GM21367 (cell line): ENCODE measurements around the gene ARHGEF6.
"Not testable (repeated sequence)": the region's sequence is repeated elsewhere in the genome, so short reads cannot be mapped to it uniquely, and the experiment has no call there.

ENCODE experiments used
- ATAC-seq: cut with Tn5 transposase; IDR thresholded peaks from one replicate; pipeline ENCODE4 v1.9.1; 2021; ENCODE audit not compliant: unreplicated experiment

Gene ARHGEF6

DNA sequence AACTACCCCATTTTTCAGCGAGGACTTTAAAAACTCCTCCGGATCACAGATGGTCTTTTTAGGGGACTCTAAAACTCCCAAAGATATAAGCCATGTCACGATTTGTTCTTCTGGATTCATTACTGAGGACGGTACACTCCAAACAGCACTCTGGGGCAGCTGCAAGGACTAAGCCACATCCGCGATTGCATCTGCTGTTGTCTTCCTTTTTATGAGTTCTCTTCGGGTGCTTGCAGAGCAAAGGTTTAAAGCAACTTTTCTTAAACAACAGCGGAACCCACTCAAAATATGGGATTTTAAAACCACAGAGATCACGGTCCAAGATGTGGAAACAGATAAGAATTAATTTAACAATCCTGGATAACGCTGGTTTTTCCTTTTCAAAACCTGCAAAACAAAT lies at the start of gene ARHGEF6:
Gene ARHGEF6, minus strand, starts transcription at position 170 of the 400 bp plus-strand sequence. Its CDS starts 50 bp downstream, at position 120.
- no peak for ATAC-seq

DNA sequence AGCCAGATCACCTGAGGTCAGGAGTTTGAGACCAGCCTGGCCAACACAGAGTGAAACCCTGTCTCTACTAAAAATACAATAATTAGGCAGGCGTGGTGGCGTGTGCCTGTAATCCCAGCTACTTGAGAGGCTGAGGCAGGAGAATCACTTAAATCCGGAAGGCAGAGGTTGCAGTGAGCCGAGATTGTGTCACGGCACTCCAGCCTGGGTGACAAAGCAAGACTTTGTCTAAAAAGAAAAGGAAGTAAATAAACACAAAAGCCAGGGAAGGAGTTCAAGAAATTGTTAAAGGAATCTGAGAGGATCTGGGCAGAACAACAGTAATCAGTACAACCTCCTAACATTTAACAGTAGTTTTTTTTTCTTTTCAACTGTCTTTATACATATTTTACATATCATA lies 48.7 kb upstream of the ARHGEF6 start:
- ATAC-seq: no peak

GRCh38 chrX:136828830-136829229 lies 48.1 kb upstream of the ARHGEF6 start:
- no peak for ATAC-seq

DNA sequence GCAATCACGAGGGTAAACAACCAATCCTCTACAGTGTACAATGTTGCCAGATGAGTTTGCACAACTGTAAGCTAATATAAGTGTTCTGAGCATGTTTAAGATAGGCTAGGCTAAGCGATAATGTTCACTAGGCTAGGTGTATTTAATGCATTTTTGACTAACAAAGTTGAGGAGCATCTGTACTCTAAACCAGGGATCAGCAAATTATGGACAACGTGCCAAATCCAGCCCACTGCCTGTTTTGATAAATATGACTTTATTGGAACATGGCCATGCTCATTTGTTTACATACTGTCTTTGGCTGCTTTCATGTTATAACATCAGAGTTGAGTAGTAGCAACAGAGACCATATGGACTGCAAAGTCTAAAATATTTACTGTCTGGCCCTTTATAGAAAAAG lies 46.3 kb upstream of the ARHGEF6 start:
- ATAC-seq: no peak

GRCh38 chrX:136825771-136826170 lies 45.0 kb upstream of the ARHGEF6 start:
- no peak for ATAC-seq

DNA sequence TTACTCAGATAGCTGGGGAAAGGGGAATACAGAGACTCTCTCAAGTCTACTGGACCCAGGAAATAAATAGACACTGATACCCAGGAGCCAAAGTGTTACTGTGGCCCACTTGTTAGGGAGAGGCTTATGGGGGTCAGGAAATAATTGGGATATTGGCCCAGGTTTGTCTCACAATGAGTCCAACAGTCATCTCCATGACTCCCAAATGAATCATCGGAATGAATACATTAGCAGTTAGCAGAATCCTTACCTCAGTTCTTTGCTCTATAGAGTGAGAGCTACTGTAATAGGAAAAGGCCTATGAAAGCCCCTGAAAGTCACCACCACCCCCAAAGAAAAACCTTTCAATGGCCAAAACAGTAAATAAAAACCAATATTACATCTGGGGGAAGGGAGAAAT lies 42.4 kb upstream of the ARHGEF6 start:
- ATAC-seq: no peak

- ATAC-seq: no peak
These were observed 41.8 kb upstream of the ARHGEF6 start for GRCh38 chrX:136822337-136823095.

GRCh38 chrX:136819756-136820155 lies 39.0 kb upstream of the ARHGEF6 start:
- ATAC-seq: not testable (repeated sequence)

GRCh38 chrX:136819031-136819703 lies 38.4 kb upstream of the ARHGEF6 start:
- ATAC-seq: no peak

DNA sequence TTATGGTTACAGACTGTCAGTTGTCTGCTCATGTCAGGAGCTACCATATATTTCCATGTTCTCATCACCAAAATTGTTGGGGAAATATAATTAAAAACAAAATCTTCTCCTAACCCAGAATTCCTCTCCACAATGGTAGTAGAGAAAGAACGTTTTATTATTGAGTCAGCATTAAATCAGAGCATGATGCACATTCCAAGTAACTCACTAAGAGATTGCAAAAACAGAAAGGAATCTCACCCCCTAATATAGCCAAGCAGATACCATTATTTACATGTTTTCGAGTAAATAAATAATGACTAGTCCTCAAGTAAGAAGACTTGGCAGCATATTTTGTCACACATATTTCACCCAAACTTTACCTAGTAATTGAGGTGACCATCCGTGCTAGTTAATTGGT lies 36.2 kb upstream of the ARHGEF6 start:
- ATAC-seq: no peak

DNA sequence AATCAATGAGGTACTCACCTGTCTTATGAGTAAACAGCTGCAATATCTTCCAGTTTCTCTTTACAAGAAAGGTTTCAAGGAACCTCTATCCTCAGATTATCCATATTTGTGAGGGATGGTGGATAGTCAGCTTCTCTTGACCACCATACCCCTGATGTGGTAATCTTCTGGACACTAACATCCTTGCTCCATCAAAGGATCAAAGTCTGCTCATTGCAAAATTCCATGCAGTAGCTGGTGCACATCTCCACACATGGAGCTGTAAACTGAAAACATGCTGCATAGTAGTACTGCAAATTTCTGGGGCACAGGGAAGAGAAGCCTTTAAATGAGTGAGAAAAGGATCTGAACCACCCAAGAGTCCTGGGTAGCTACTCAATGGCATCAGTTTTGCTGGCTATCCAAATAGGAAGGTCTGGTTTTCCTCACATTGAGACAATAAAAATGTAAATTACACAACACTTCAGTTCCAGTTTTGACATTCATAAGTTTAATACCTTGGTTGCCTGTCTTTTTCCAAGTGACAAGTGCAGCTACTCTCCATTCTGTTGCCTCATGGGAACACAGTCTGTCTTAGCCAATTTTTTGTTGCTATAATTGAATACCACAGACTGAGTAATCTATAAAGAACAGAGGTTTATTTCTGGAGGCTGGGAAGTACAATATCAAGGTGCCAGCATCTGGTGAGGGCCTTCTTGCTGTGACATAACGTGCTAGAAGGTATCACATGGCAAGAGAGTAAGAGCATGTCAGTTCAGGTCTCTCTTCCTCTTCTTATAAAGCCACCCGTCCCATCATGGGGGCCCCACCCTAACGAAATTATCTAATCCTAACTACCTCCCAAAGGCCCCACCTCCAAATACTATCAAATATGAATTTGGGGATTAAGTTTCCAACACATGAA lies 34.4 kb upstream of the ARHGEF6 start:
- no peak for ATAC-seq

GRCh38 chrX:136812286-136812685 lies 31.6 kb upstream of the ARHGEF6 start:
- no peak for ATAC-seq

- no peak for ATAC-seq
These were observed 29.8 kb upstream of the ARHGEF6 start for GRCh38 chrX:136810493-136810892.

DNA sequence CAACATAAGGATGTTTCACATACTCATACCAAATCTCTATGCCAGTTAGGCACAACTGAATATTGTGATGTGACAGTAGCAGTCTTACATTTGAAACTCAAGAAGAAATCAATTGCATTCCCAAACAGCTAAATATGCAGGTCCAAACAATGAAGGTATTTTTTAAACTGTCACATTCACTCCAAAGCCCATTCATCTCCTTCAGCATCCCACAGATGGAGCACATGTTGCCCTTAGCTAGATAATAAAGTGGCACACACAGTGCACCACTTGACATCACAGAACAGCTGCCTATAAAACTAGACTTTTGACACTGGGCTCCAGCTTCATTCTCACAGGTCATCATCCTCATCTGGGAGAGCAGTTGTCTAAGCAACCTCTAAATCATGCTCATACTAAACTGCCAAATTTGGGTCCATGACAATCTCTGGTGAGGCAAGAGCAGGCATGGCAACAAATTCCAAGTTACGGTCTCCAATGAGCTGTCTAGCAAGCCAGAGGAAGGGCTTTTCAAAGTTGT lies 26.2 kb upstream of the ARHGEF6 start:
- no peak for ATAC-seq

DNA sequence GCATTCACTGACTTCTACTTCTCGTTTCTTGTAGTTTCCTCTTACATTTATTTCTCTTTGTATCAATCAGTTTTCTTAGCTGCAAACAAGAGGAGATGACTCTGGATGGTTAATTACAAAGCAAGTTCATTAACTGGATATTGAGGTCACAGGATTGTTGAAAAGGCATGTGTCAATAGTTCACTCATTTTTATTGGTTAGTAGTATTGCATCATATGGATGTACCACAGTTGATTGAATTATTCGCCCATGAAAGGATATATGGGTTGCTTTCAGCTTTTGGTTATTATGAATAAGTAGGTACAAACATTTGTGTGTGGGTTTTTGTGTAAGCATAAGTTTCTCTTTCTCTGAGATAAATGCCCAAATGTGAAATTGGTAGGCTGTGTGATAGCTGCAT lies 21.8 kb upstream of the ARHGEF6 start:
- ATAC-seq: no peak

DNA sequence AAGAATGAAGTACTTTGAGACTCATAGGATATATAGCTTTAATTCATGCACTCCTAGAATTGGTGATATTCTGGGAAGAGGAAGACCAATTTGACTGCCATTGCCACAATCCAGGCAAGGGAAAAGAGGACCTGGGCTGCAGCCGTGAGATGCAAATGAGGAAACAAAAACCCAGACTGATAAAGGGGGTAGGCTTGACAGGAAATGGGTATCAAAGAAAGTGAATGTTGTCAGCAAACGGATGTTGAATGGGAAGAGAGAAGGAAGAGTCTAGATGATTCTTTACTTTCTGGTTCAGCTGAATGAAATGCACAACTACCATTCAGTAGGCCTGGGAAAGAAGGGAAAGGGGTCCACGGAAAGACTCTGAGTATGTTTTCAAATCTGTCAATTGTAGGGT lies 17.1 kb upstream of the ARHGEF6 start:
- no peak for ATAC-seq

GRCh38 chrX:136795132-136795531 lies 14.4 kb upstream of the ARHGEF6 start:
- not testable (repeated sequence) for ATAC-seq

- not testable (repeated sequence) for ATAC-seq
These were observed 13.9 kb upstream of the ARHGEF6 start for GRCh38 chrX:136794660-136795059.

- no peak for ATAC-seq
These were observed 13.3 kb upstream of the ARHGEF6 start for GRCh38 chrX:136794080-136794479.

DNA sequence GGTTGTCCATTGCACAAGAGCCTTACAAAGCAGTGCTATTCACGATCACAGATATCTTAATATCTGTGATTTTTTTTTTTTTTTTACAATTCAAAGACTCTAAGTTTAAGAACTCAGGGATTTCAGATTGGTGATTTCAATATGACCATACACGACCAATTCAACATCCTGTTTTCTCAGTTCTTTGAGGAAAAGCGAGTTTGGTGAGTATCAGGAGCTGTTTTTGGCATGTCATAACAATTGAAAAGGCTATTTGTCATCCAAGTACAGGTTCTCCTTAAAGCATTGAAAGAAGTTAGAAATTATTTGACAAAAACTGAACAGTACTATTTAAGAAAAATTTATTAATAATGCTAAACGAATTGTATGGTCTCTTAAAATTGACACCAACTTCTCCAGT lies 9.1 kb upstream of the ARHGEF6 start:
- ATAC-seq: no peak

GRCh38 chrX:136784231-136784630 lies 3.5 kb upstream of the ARHGEF6 start:
- no peak for ATAC-seq
